GM13976 (cell line): ENCODE measurements around the gene FPR2.

ENCODE experiments used
- DNase-seq: peaks from one replicate; pipeline ENCODE4 v3.0.0; 2012; ENCODE audit warnings: low spot score
- in situ Hi-C: fragments of 300-500 bp; cut with MboI; formaldehyde crosslinking; loops from one replicate; pipeline ENCODE4 v1.12.0; 2022; ENCODE audit warnings: low sequenced_read_pairs, mixed read lengths, inconsistent platforms; ENCODE audit not compliant: unreplicated experiment
- TF ChIP-seq, protein P1 (sequence below): IDR thresholded peaks from 2 replicates; pipeline ENCODE4 v1.5.1; 2012; ENCODE audit warnings: borderline replicate concordance, mild to moderate bottlenecking; ENCODE audit not compliant: insufficient read depth; ENCODE audit errors: extremely low read depth, missing control alignments, control extremely low read depth

FPR2 gene

DNA sequence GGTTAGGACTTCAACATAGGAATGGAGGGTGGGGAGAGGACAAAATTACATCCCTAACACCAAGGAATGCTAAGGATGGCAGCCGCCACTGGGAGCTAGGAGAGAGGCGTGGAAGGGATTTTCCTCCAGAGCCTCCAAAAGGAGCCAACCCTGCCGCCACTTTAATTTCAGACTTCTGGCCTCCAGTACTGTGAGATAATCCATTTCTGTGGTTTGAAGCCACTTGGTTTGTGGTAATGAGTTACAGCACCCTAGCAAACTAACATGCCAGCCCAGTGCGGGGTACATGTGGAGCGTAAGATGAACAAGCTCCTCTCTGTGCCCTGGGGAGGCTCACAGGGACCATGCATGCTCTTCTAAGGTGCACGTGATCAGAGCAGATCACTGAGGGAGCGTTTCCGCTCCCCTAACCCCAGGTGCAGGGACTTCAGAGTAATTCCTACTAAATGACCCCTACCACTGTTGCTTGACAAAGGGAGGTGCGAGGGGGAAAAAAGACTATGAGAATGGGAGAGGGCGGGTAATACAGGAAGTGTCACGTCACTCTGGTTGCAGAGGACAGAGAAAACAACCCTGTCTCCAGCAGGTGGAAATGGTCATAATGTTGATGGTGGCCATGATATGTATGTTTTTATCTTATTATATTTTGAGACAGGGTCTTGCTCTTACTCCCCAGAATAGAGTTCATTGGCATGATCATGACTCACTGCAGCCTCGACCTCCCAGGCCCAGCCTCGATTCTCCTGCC lies 21.3 kb upstream of the FPR2 start:
- DNase-seq = no peak
- TF ChIP-seq, protein P1, sequence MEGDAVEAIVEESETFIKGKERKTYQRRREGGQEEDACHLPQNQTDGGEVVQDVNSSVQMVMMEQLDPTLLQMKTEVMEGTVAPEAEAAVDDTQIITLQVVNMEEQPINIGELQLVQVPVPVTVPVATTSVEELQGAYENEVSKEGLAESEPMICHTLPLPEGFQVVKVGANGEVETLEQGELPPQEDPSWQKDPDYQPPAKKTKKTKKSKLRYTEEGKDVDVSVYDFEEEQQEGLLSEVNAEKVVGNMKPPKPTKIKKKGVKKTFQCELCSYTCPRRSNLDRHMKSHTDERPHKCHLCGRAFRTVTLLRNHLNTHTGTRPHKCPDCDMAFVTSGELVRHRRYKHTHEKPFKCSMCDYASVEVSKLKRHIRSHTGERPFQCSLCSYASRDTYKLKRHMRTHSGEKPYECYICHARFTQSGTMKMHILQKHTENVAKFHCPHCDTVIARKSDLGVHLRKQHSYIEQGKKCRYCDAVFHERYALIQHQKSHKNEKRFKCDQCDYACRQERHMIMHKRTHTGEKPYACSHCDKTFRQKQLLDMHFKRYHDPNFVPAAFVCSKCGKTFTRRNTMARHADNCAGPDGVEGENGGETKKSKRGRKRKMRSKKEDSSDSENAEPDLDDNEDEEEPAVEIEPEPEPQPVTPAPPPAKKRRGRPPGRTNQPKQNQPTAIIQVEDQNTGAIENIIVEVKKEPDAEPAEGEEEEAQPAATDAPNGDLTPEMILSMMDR = no peak
- in situ Hi-C loops = no loop called here

DNA sequence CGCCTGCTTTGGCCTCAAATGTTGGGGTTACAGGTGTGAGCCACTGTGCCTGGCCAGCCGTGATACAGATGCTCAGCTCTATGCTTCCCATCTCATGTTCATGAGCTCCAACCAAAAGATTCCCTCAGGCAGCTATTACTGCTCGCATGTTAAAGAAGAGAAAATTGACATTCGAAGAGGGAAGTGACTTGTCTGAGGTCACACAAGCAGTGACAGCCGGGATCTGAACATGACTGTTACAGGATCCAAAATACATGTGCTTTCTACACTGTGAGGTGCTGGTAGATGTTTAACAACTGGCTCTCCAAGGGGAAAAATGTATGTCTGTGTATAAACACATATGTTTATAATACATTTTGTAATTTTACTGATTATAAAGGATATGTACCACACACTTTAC lies 20.6 kb upstream of the FPR2 start:
- TF ChIP-seq, protein P1 = no peak
- in situ Hi-C loops = no loop called here
- no peak for DNase-seq

- DNase-seq = no peak
- TF ChIP-seq, protein P1 = no peak
- in situ Hi-C loops = no loop called here
Measured at GRCh38 chr19:51742789-51743188, 18.2 kb upstream of the FPR2 start.

- no peak for DNase-seq
- in situ Hi-C loops = no loop called here
- TF ChIP-seq, protein P1 = no peak
Measured at GRCh38 chr19:51743405-51743804, 17.6 kb upstream of the FPR2 start.

DNA sequence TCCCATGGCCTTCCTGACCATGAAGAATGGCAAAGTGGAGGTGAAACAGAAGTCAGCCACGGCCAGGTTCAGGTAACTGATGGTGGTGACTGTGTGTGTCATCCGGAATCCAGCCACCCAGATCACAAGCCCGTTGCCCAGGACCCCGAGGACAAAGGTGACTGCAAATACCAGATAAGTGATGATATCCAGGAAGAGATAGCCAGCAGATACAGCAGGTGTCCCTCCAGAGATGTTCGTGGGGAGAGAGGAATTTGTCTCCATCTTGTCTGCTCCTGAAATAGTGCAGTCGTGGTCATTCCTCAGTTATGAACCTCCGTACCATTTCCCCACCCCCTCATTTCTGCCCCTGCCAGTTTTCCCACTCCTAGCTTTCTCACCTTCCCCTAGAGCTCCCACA lies 14.2 kb upstream of the FPR2 start:
- in situ Hi-C loops = no loop called here
- no peak for DNase-seq
- TF ChIP-seq, protein P1 = no peak

GRCh38 chr19:51749979-51750378 lies 11.0 kb upstream of the FPR2 start:
- in situ Hi-C loops = no loop called here
- DNase-seq = no peak

More at GRCh38 chr19:51749979-51750378, 11.0 kb upstream of the FPR2 start:
- TF ChIP-seq, protein P1 = no peak
